ENCODE results near the gene CD37.

CD37 gene

DNA sequence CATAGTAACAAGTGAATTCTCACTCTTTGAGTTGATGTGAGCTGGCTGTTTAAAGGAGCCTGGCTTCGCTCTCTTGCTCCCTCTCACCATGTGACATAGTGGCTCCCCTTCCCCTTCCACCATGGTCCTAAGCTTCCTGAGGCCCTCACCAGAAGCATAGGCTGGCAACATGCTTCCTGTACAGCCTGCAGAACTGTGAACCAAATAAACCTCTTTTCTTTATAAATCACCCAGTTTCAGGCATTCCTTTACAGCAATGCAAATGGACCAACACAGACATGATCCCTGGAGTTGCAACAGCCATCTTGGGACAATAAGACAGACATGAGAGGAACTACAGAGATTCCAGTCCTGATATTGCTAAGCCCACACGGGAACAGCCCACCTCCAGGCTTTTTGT, 14.4 kb downstream of the CD37 start:
- H3K9me3 Mint-ChIP-seq, result no peaks in the 10 kb centered on the region
- peaks cover 47% of the 10 kb centered on the region for H3K4me1 Mint-ChIP-seq
- no peak overlapping the region for H3K4me3 Mint-ChIP-seq
- no peaks in the 10 kb centered on the region for H3K27me3 Mint-ChIP-seq
- ATAC-seq, result no peak
- H3K36me3 Mint-ChIP-seq, result peaks cover 15% of the 10 kb centered on the region
- H3K27ac Mint-ChIP-seq, result no peak overlapping the region

DNA sequence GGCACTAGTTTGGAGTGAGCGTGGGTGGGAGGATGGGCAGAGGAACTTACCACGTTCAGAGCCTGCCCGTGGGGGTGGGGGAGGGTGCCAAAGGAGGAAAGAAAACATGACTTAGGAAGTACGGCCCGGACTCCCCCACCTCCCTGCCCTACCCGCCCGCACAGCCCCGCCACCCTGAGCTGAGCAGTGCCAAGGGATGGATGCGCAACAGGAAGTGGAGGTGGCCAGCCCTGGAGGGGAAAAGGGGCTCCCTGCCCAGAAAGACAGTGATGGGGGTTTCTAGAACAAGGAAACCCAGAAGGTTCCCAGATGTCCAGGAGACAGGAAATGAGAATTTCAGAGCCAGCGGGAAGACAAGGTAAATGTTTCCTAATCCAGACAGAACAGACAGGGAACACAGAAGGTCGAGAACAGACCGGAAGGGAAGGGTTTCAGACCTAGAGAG, 20.7 kb downstream of the CD37 start:
- no peaks in the 10 kb centered on the region for H3K36me3 Mint-ChIP-seq
- peak overlapping the region; percentile 73 for H3K27ac Mint-ChIP-seq
- H3K27me3 Mint-ChIP-seq, result no peaks in the 10 kb centered on the region
- no peak for ATAC-seq
- H3K4me1 Mint-ChIP-seq, result peaks cover 48% of the 10 kb centered on the region
- peak overlapping the region; percentile 62 for H3K4me3 Mint-ChIP-seq
- no peaks in the 10 kb centered on the region for H3K9me3 Mint-ChIP-seq

DNA sequence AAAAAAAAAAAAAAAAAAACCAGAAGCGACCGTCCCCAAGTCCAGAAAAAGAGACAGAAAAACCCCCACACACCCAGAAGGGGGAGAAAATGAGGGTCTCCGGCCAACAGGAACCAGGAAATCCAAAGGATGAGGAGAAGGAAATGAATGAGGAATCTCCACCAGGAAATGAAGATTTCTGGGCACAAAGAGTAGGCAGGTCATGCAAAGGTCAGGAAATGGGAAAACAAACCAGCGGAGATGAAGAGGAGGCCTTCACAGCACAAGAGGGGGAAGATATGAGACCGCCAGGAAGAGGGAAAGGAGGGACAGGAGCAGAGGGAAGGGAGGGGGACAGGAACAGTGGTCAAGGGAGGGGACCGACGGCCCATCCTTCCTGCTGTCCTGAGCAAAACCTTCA, 21.2 kb downstream of the CD37 start:
- H3K9me3 Mint-ChIP-seq, result no peaks in the 10 kb centered on the region
- H3K27me3 Mint-ChIP-seq, result no peaks in the 10 kb centered on the region
- peak overlapping the region; percentile 73 for H3K27ac Mint-ChIP-seq
- peak overlapping the region; percentile 62 for H3K4me3 Mint-ChIP-seq
- no peak for ATAC-seq
- peaks cover 48% of the 10 kb centered on the region for H3K4me1 Mint-ChIP-seq
- no peaks in the 10 kb centered on the region for H3K36me3 Mint-ChIP-seq

DNA sequence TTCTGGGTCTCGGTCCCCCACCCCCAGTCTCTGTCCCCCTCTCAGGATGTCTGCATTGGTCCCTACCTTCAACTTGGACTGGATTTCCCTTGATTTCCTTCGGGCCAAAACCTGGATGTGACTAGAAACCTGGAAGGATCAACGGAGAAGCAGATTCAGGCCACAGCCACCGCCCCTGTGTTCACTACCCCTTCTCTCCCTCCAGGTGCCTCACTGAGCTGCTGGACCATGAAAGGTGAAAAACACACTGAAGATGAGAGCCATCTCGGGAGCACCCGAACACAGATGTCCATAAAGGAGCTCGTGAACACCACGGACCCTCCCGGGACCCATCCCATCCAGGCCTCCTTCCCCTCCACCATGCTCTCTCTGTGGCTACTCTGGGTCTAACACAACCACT, 22.0 kb downstream of the CD37 start:
- H3K4me3 Mint-ChIP-seq, result peak overlapping the region; percentile 57
- H3K27me3 Mint-ChIP-seq, result no peaks in the 10 kb centered on the region
- no peaks in the 10 kb centered on the region for H3K36me3 Mint-ChIP-seq
- peak overlapping the region; percentile 73 for H3K27ac Mint-ChIP-seq
- H3K9me3 Mint-ChIP-seq, result no peaks in the 10 kb centered on the region
- H3K4me1 Mint-ChIP-seq, result peaks cover 48% of the 10 kb centered on the region
- ATAC-seq, result peak; percentile 52

GRCh38 chr19:49359851-49360820, 24.9 kb downstream of the CD37 start:
- Mint-ChIP-seq H3K27ac (no peak overlapping the region), H3K27me3 (no peaks in the 10 kb centered on the region)
- ATAC-seq, result no peak

DNA sequence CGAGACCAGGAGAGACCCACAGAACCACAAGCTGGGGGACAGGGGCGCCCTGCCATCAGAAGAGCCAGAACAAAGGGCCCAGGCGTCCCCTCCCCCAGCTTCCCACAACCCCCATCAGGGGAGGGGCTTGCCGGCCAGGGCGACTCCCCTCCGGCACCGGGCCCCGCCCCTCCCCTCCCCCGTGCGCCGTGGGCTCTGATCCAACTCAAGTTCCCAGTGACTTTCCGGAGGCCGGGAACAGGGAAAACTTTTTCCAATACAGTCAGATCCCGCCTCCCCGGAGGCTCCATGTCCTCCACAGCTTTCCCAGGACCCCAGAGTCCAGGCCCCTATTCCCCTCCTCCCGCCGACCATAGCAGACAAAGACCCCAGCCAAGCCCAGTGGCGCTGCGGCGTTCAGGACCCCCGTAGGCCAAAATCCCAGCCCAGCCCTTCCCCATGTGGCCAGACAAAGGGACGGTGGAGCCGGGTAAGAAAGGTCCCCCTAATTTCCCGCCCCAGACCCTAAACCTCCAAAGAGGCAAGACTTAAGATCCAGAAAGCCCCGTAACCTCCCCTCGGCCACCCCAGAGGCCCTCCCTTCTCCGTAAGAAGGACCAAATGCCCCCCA, 26.3 kb downstream of the CD37 start:
- Mint-ChIP-seq H3K9me3 (no peaks in the 10 kb centered on the region), H3K36me3 (no peaks in the 10 kb centered on the region), H3K27me3 (no peaks in the 10 kb centered on the region), H3K4me3 (peak overlapping the region; percentile 44), H3K4me1 (peaks cover 11% of the 10 kb centered on the region), H3K27ac (no peak overlapping the region)
- ATAC-seq, result no peak

More at GRCh38 chr19:49359851-49360820, 24.9 kb downstream of the CD37 start:
- peaks cover 25% of the 10 kb centered on the region for H3K4me1 Mint-ChIP-seq
- no peaks in the 10 kb centered on the region for H3K9me3 Mint-ChIP-seq
- peak overlapping the region; percentile 27 for H3K4me3 Mint-ChIP-seq
- H3K36me3 Mint-ChIP-seq, result no peaks in the 10 kb centered on the region

DNA sequence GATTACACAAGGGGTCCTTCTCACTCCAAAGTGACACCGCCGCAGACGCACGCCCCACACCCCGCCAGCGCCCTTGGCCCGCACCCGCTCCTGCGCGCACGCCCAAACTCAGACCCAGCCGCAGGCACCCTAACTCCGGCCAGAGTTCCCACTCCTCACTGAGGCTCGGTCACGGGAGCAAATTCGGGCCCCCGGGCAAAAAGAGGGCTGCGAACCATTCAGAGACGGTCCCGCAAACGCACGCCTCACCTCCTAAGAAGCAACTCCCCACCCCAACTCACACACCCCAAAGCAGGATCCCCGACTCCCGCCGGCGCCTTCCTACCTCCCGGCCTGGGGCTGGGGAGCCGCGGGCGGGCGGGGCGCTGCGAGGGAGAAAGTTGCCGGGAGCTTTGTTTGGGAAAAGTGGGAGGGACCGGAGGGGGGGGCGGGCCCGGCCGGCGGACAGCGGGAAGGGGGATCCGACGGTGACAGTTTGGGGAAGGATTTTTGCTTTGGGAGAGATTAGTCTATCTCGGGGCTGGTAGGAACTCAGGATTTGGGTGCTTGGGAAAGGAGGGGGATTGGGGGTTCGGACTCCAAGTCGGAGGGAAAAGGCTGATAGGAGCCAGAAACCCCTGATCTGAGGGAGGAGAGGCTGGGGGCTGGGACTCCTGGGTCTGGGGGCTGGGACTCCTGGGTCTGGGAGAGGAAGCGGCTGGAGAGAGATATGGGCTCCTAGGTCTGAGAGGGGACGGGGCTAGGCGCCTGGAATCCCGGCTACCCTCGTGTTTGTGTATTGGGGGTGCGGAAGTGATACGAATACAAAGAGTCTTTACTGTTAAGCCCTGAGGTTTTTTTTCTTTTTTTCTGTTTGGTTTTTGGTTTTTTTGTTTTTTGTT, 27.1 kb downstream of the CD37 start, which contains the start of gene TEAD2:
Gene TEAD2, minus strand, starts transcription at position 369 of the 881 bp plus-strand sequence. CDS start 2,341 bp downstream, outside the sequence.
- Mint-ChIP-seq H3K27ac (no peak within 1 kb of the TSS), H3K36me3 (no peaks in the 10 kb centered on the region), H3K27me3 (no peaks in the 10 kb centered on the region), H3K9me3 (no peaks in the 10 kb centered on the region), H3K4me3 (peak within 1 kb of the TSS; percentile 44), H3K4me1 (peaks cover 3% of the 10 kb centered on the region)
- ATAC-seq, result no peak

- Mint-ChIP-seq H3K36me3 (no peaks in the 10 kb centered on the region), H3K27ac (no peak overlapping the region), H3K9me3 (no peaks in the 10 kb centered on the region), H3K4me1 (no peaks in the 10 kb centered on the region), H3K4me3 (no peak overlapping the region), H3K27me3 (no peaks in the 10 kb centered on the region)
- no peak for ATAC-seq
Observed at GRCh38 chr19:49362929-49363267, 27.7 kb downstream of the CD37 start.

DNA sequence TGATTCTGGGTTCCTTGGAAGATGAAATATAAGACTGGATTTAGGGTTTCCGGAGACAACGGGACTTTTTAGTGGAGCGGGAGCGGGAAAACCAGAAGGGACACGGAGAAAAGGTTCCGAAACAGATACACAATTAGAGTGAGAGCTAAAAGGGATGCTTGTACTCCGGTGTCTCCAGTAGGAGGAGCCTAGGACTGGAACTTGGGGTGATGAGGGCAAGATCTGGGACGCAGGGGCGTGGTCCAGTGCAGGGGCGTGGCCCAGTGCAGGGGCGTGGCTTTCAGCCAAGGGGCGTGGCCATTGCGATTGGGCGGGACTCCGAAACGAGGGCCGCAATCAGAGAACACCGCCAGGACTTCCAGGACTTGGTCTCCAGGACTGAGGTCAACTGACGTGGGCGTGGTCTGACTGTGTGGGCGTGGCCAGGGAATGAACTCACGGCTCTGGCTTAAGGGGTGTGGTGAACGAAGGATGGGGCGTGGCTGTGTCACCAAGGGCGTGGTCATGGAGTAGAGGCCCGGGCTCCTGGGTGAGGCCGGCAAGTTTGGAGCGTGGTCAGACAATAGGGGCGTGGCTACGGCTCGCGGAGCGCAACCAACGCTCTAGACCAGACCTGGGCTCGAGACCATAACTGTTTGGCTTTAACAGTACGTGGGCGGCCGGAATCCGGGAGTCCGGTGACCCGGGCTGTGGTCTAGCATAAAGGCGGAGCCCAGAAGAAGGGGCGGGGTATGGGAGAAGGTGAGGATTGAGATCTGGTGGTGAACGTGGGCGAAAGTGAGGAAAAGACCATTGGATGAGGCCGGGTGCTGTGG, 28.3 kb downstream of the CD37 start, which contains the start of gene DKKL1:
Gene DKKL1, plus strand, starts transcription at position 610 of the 815 bp plus-strand sequence. Its CDS starts 122 bp downstream, at position 732.
- Mint-ChIP-seq H3K27ac (peak within 1 kb of the TSS; percentile 16), H3K27me3 (no peaks in the 10 kb centered on the region), H3K36me3 (no peaks in the 10 kb centered on the region)

DNA sequence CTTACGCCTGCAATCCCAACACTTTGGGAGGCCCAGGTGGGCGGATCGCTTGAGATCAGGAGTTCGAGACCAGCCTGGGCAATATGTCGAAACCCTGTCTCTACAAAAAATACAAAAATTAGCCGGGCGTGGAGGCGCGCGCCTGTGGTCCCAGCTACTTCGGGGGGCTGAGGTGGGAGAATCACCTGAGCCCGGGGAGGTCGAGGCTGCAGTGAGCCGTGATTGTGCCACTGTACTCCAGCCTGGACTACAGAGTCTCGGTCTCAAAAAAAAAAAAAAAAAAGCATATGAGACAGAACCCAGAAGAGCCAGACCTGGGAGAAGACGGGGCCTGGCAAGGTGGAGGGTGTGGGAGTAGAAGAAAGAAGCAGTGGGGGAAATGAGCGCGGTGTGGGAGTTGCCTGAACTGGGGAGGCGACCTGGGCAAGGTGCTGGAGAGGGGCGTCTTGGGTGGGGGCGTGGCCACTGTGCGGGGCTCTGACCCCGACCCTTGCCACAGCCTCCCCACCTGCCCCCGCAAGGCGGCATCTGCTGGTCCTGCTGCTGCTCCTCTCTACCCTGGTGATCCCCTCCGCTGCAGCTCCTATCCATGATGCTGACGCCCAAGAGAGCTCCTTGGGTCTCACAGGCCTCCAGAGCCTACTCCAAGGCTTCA, 29.0 kb downstream of the CD37 start:
- ATAC-seq, result no peak
- Mint-ChIP-seq H3K4me3 (no peak overlapping the region), H3K27me3 (no peaks in the 10 kb centered on the region), H3K36me3 (peaks cover under 1% of the 10 kb centered on the region), H3K4me1 (no peaks in the 10 kb centered on the region), H3K27ac (no peak overlapping the region), H3K9me3 (no peaks in the 10 kb centered on the region)

More for the DNA sequence above, 28.3 kb downstream of the CD37 start, which contains the start of gene DKKL1:
- peak; percentile 87 for ATAC-seq
- Mint-ChIP-seq H3K9me3 (no peaks in the 10 kb centered on the region), H3K4me1 (no peaks in the 10 kb centered on the region), H3K4me3 (no peak within 1 kb of the TSS)

- H3K4me1 Mint-ChIP-seq, result no peaks in the 10 kb centered on the region
- H3K27ac Mint-ChIP-seq, result no peak overlapping the region
- H3K4me3 Mint-ChIP-seq, result no peak overlapping the region
- no peaks in the 10 kb centered on the region for H3K27me3 Mint-ChIP-seq
- peaks cover 3% of the 10 kb centered on the region for H3K9me3 Mint-ChIP-seq
- no peak for ATAC-seq
- H3K36me3 Mint-ChIP-seq, result peaks cover 11% of the 10 kb centered on the region
Observed at GRCh38 chr19:49366110-49366509, 30.9 kb downstream of the CD37 start.

GRCh38 chr19:49368711-49369358, 33.6 kb downstream of the CD37 start:
- Mint-ChIP-seq H3K27me3 (no peaks in the 10 kb centered on the region), H3K4me1 (no peaks in the 10 kb centered on the region), H3K9me3 (peaks cover 3% of the 10 kb centered on the region), H3K36me3 (peaks cover 11% of the 10 kb centered on the region), H3K4me3 (no peak overlapping the region), H3K27ac (no peak overlapping the region)
- no peak for ATAC-seq

DNA sequence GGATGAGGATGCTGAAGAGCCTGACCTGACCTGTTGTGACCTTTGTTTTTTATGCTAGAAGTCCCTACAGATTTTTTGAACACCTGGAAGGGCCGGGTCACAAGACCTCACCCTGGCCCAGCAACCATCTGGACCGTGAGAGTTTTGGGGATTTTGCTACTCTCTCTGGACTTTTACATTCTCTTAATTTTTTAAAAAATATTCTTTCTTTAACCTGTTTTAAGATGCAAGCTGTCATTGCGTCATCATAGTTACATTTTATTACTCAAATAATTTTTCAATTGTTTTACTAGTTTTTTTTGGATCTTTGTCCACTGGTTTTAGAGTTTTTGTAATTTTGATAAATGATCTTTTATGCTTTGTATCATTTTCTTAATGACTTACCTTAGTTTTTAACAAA, 36.0 kb downstream of the CD37 start:
- no peak for ATAC-seq
- no peak overlapping the region for H3K27ac Mint-ChIP-seq
- H3K4me3 Mint-ChIP-seq, result no peak overlapping the region

More for the DNA sequence above, 36.0 kb downstream of the CD37 start:
- H3K36me3 Mint-ChIP-seq, result peaks cover 11% of the 10 kb centered on the region
- peaks cover 3% of the 10 kb centered on the region for H3K9me3 Mint-ChIP-seq
- H3K27me3 Mint-ChIP-seq, result peaks cover 10% of the 10 kb centered on the region
- H3K4me1 Mint-ChIP-seq, result no peaks in the 10 kb centered on the region

Measured in stimulated activated memory B cell treated with anti-CD40 and anti-IgM and Interleukin-4, amounts not matched to agents 10 μg/mL and 1 μg/mL and 100 μg/mL, for 72 hours (primary cell).